K562 (cell line): Measurements from ENCODE around the gene DIP2C. TPM values are rescaled to one million over a fixed set of nuclear protein-coding genes. Genes with fewer than 3 reads are reported as not detected.

ENCODE experiments used
- ATAC-seq: fragments of 200-7000 bp; cut with Tn5 transposase; 3 replicates; pipeline ENCODE4 v1.9.1; 2020; ENCODE audit warnings: moderate library complexity
- BruUV-seq: library from RNA; stranded (reverse); fragments of 400-500 nt; replicated peaks from 2 replicates; lab custom pipeline; 2021; lab: Mats Ljungman, UMichigan
- CTCF ChIA-PET: fragments of 300-600 bp; formaldehyde crosslinking; extraction: SDS; loops from one replicate; lab custom pipeline; 2021; ENCODE audit warnings: low intra/inter-chr PET ratio; lab: Yijun Ruan, JAX
- POLR2A ChIA-PET: fragments of 300-600, 350-650 bp; sonication (Branson Sonifier 250); formaldehyde crosslinking; extraction: SDS; loops from one replicate; lab custom pipeline; 2021; ENCODE audit warnings: antibody characterized with exemption, inconsistent platforms; lab: Yijun Ruan, JAX
- DNase-seq, 4 experiments: peaks; one replicate each; pipeline versions ENCODE4 v3.0.0 to v3.0.0-alpha.2; 2011 to 2018; ENCODE audit warnings: low spot score in 3 of 4, mixed read lengths in 3 of 4; ENCODE audit errors: extremely low read depth in 1 of 4
- FAIRE-seq: peaks from 2 replicates; lab custom pipeline; 2011; peaks lifted over from hg19 to GRCh38; lab: Jason Lieb, UNC
- H2AFZ ChIP-seq: 2 replicates; pipeline ENCODE4 v1.6.0; 2011; ENCODE audit warnings: low read depth, low read length, control low read depth, inconsistent platforms
- H3K27ac ChIP-seq: fragments of 200-600 bp; 3 replicates; pipeline ENCODE4 v1.8.0; 2011; ENCODE audit warnings: low read depth, mild to moderate bottlenecking, control low read depth, inconsistent platforms, low read length, moderate library complexity, mixed read lengths; ENCODE audit errors: extremely low read depth
- H3K27me3 ChIP-seq, 2 experiments: fragments of 300-600 bp in 1 of 2; 2 replicates in 1 of 2; 3 replicates in 1 of 2; pipeline versions ENCODE4 v1.6.0 to v1.8.0; 2011; ENCODE audit warnings: inconsistent platforms in 2 of 2, low read length in 2 of 2, mild to moderate bottlenecking in 1 of 2, mixed read lengths in 1 of 2, moderate library complexity in 1 of 2; ENCODE audit not compliant: control insufficient read depth in 2 of 2, insufficient read depth in 2 of 2
- H3K36me3 ChIP-seq: fragments of 300-600 bp; 3 replicates; pipeline ENCODE4 v1.8.0; 2011; ENCODE audit warnings: mild to moderate bottlenecking, low read length, inconsistent platforms; ENCODE audit not compliant: control insufficient read depth, insufficient read depth
- H3K4me1 ChIP-seq, 2 experiments: fragments of 200-600 bp in 1 of 2; replicated peaks in 1 of 2; 2 replicates in 1 of 2; 3 replicates in 1 of 2; pipeline versions ENCODE4 v1.5.1 to v1.8.0; 2011; ENCODE audit warnings: inconsistent platforms in 2 of 2, low read length in 2 of 2, mild to moderate bottlenecking in 1 of 2, mixed read lengths in 1 of 2, moderate library complexity in 1 of 2; ENCODE audit not compliant: control insufficient read depth in 2 of 2, insufficient read depth in 2 of 2
- H3K4me2 ChIP-seq: 2 replicates; pipeline ENCODE4 v1.6.1; 2011; ENCODE audit warnings: low read length, control low read depth, inconsistent platforms, mixed read lengths; ENCODE audit not compliant: insufficient read depth
- H3K4me3 ChIP-seq: fragments of 200-600 bp; sonication (generic), shearing (Covaris generic); 2 replicates; pipeline ENCODE4 v1.5.1; 2016; ENCODE audit warnings: control low read depth, inconsistent platforms
- H3K79me2 ChIP-seq: fragments of 200-600 bp; 3 replicates; pipeline ENCODE4 v1.8.0; 2011; ENCODE audit warnings: low read length, inconsistent platforms; ENCODE audit not compliant: control insufficient read depth, insufficient read depth
- H3K9ac ChIP-seq, 2 experiments: 2 replicates each; pipeline versions ENCODE4 v1.6.0 to v1.6.1; 2011; ENCODE audit warnings: low read depth in 2 of 2, low read length in 2 of 2, control low read depth in 1 of 2, inconsistent platforms in 1 of 2, mild to moderate bottlenecking in 1 of 2, mixed read lengths in 1 of 2; ENCODE audit not compliant: insufficient read depth in 1 of 2
- H3K9me1 ChIP-seq: one replicate; pipeline ENCODE4 v1.6.0; 2011; ENCODE audit warnings: inconsistent platforms, mild to moderate bottlenecking, low read length, moderate library complexity; ENCODE audit not compliant: control insufficient read depth, insufficient read depth
- H3K9me3 ChIP-seq: replicated peaks from 2 replicates; pipeline ENCODE4 v1.5.1; 2011; ENCODE audit warnings: low read depth, low read length, inconsistent platforms; ENCODE audit not compliant: control insufficient read depth, insufficient read depth
- H4K20me1 ChIP-seq: replicated peaks from 2 replicates; pipeline ENCODE4 v1.6.1; 2011; ENCODE audit warnings: low read length, inconsistent platforms, mixed read lengths; ENCODE audit not compliant: control insufficient read depth, insufficient read depth
- IRF2 ChIP-seq: sonication (generic); formaldehyde crosslinking; IDR thresholded peaks from 2 replicates; pipeline ENCODE4 v1.8.1; 2022; ENCODE audit warnings: mild to moderate bottlenecking, missing genetic modification reagents
- KLF13 ChIP-seq: fragments of 450-650 bp; IDR thresholded peaks from 2 replicates; pipeline ENCODE4 v1.6.1; 2016; ENCODE audit warnings: missing genetic modification characterization, low read depth, mild to moderate bottlenecking, missing compliant biosample characterization, moderate library complexity, borderline replicate concordance
- PRDM10 ChIP-seq: fragments of 450-650 bp; IDR thresholded peaks from 2 replicates; pipeline ENCODE4 v1.6.1; 2018; ENCODE audit not compliant: partially characterized antibody
- ZSCAN32 ChIP-seq: fragments of 450-650 bp; formaldehyde crosslinking; IDR thresholded peaks from 2 replicates; pipeline ENCODE4 v1.4.0; 2020; ENCODE audit warnings: mild to moderate bottlenecking, moderate library complexity
- WGBS: fragments of 100-300 bp; shearing (Covaris generic); methylation state at CpG from one replicate; pipeline ENCODE4 v1.1.6; 2016; ENCODE audit warnings: low coverage, mixed read lengths; ENCODE audit not compliant: insufficient coverage; ENCODE audit errors: missing lambda C conversion rate; 5-methylcytosine and 5-hydroxymethylcytosine counted together
- in situ Hi-C: fragments of 300-500 bp; cut with MboI; formaldehyde crosslinking; loops from 4 replicates; pipeline ENCODE4 v1.15.0; 2018; ENCODE audit warnings: inconsistent platforms, mixed read lengths
- intact Hi-C: fragments of 100-400 bp; cut with micrococcal nuclease; formaldehyde crosslinking; loops from 2 replicates; pipeline ENCODE4 v1.14.2; 2022
- polyA plus RNA-seq, 8 experiments: library from polyadenylated mRNA; depleted of rRNA in 4 of 8; stranded (reverse) in 5 of 8; unstranded in 3 of 8; fragments of >200 nt; fragmentation: Nextera tagmentation in 2 of 8; fragmentation: Illumina TruSeq in 1 of 8; extraction: Ambion mirVana in 2 of 8; extraction: Trizol in 1 of 8; gene quantifications; 2 replicates each; pipeline versions ENCODE4 v1.2.1 to v1.2.3, GENCODE V29; 2011 to 2014; ENCODE audit warnings: inconsistent platforms in 1 of 8, missing spikeins in 1 of 8
- total RNA-seq, 7 experiments: library from RNA; depleted of rRNA in 6 of 7; stranded (reverse); fragments of >200 nt in 6 of 7; fragmentation: Illumina TruSeq in 2 of 7; extraction: Trizol in 2 of 7; gene quantifications; 2 replicates each; pipeline versions ENCODE4 v1.2.1 to v1.2.3, GENCODE V29; 2011 to 2021; ENCODE audit warnings: low replicate concordance in 1 of 7

Gene DIP2C
- total and polyA plus RNA-seq, 9 of the 15 experiments (the other 6 are each of a cell fraction or from before 2014, with no cell fraction given): 0.01 TPM; not detected in 8

- in situ Hi-C loops (no loop called here), intact Hi-C loops (no loop called here)
- FAIRE-seq: no peak
- TF ChIP-seq ZSCAN32 (CRISPR knock-in tag) (no peak), KLF13 (tag) (no peak), PRDM10 (no peak), IRF2 (CRISPR knock-in tag) (no peak)
- TF ChIP-seq, all 486 proteins: peak for 0
- H3K27me3 ChIP-seq: peaks cover 41 to 79% of the 10 kb centered on the region in 2 experiments
- H2AFZ ChIP-seq: no peak overlapping the region
- H4K20me1 ChIP-seq: 0 out of 2 replicates have a peak, but pooled peaks cover 3% of the 10 kb centered on the region
- no TSS peak for BruUV-seq
- no peaks in the 10 kb centered on the region for H3K36me3 ChIP-seq
- DNase-seq: no peak
- no peak for ATAC-seq
- CTCF ChIA-PET: no interaction called here
- 1% methylated on average over 8 of the region's 8 CpGs for WGBS
- no peak overlapping the region for H3K9ac ChIP-seq
- H3K9me1 ChIP-seq: no peaks in the 10 kb centered on the region
- no peak overlapping the region for H3K4me2 ChIP-seq
- POLR2A ChIA-PET: interaction anchor here (1.4 kb wide), 1 partner anchor 10 kb away, joined by 3 read pairs; no protein-coding TSS in a partner anchor
- H3K4me3 ChIP-seq: no peak overlapping the region
- H3K79me2 ChIP-seq: no peaks in the 10 kb centered on the region
- H3K4me1 ChIP-seq: peaks cover 0 to 4% of the 10 kb centered on the region in 2 experiments; a peak in 2 of 5 replicates
- no peak overlapping the region for H3K27ac ChIP-seq
- no peaks in the 10 kb centered on the region for H3K9me3 ChIP-seq
These were observed 52.2 kb downstream of the DIP2C start for GRCh38 chr10:637221-637620.
